ENCODE results near the gene CSNK2A1.
"Not testable (repeated sequence)": the region's sequence is repeated elsewhere in the genome, so short reads cannot be mapped to it uniquely, and the experiment has no call there.

Gene CSNK2A1

GRCh38 chr20:536426-537010 lies 7.1 kb downstream of the CSNK2A1 start:
- DNase-seq (ENCODE audit: low read depth in 2 of 3, low spot score in 1 of 3): no peak

- no peak for DNase-seq (ENCODE audit: low read depth in 2 of 3, low spot score in 1 of 3)
Observed at GRCh38 chr20:535958-536357, 7.6 kb downstream of the CSNK2A1 start.

- no peak for DNase-seq (ENCODE audit: low read depth in 2 of 3, low spot score in 1 of 3)
Observed at GRCh38 chr20:533526-533925, 10.1 kb downstream of the CSNK2A1 start.

- no peak for DNase-seq (ENCODE audit: low read depth in 2 of 3, low spot score in 1 of 3)
Observed at GRCh38 chr20:532530-532929, 11.1 kb downstream of the CSNK2A1 start.

- DNase-seq (ENCODE audit: low read depth in 2 of 3, low spot score in 1 of 3): no peak
Observed at GRCh38 chr20:531608-532007, 12.0 kb downstream of the CSNK2A1 start.

- DNase-seq (ENCODE audit: low read depth in 2 of 3, low spot score in 1 of 3): no peak
Observed at GRCh38 chr20:530321-530720, 13.3 kb downstream of the CSNK2A1 start.

- DNase-seq (ENCODE audit: low read depth in 2 of 3, low spot score in 1 of 3): no peak
Observed at GRCh38 chr20:528923-529604, 14.5 kb downstream of the CSNK2A1 start.

GRCh38 chr20:527571-527886 lies 16.1 kb downstream of the CSNK2A1 start:
- DNase-seq (ENCODE audit: low read depth in 2 of 3, low spot score in 1 of 3): no peak

GRCh38 chr20:521860-522259 lies 21.7 kb downstream of the CSNK2A1 start:
- no peak for DNase-seq (ENCODE audit: low read depth in 2 of 3, low spot score in 1 of 3)

GRCh38 chr20:519999-520398 lies 23.6 kb downstream of the CSNK2A1 start:
- DNase-seq (ENCODE audit: low read depth in 2 of 3, low spot score in 1 of 3): no peak

- no peak for DNase-seq (ENCODE audit: low read depth in 2 of 3, low spot score in 1 of 3)
Observed at GRCh38 chr20:517221-517620, 26.4 kb downstream of the CSNK2A1 start.

GRCh38 chr20:516799-517198 lies 26.8 kb downstream of the CSNK2A1 start:
- no peak for DNase-seq (ENCODE audit: low read depth in 2 of 3, low spot score in 1 of 3)

GRCh38 chr20:515696-516095 lies 27.9 kb downstream of the CSNK2A1 start:
- DNase-seq (ENCODE audit: low read depth in 2 of 3, low spot score in 1 of 3): no peak

GRCh38 chr20:513429-513828 lies 30.2 kb downstream of the CSNK2A1 start:
- DNase-seq (ENCODE audit: low read depth in 2 of 3, low spot score in 1 of 3): no peak

- not testable (repeated sequence) for DNase-seq (ENCODE audit: low read depth in 2 of 3, low spot score in 1 of 3)
Observed at GRCh38 chr20:510328-511057, 33.1 kb downstream of the CSNK2A1 start.

GRCh38 chr20:508364-508787 lies 35.2 kb downstream of the CSNK2A1 start:
- not testable (repeated sequence) for DNase-seq (ENCODE audit: low read depth in 2 of 3, low spot score in 1 of 3)

GRCh38 chr20:507761-508332 lies 35.7 kb downstream of the CSNK2A1 start:
- DNase-seq (ENCODE audit: low read depth in 2 of 3, low spot score in 1 of 3): no peak

- no peak for DNase-seq (ENCODE audit: low read depth in 2 of 3, low spot score in 1 of 3)
Observed at GRCh38 chr20:507006-507758, 36.4 kb downstream of the CSNK2A1 start.

GRCh38 chr20:504632-505075 lies 38.9 kb downstream of the CSNK2A1 start:
- no peak for DNase-seq (ENCODE audit: low read depth in 2 of 3, low spot score in 1 of 3)

GRCh38 chr20:503048-503737 lies 40.4 kb downstream of the CSNK2A1 start:
- no peak for DNase-seq (ENCODE audit: low read depth in 2 of 3, low spot score in 1 of 3)

GRCh38 chr20:497979-498378 lies 45.6 kb downstream of the CSNK2A1 start:
- no peak for DNase-seq (ENCODE audit: low read depth in 2 of 3, low spot score in 1 of 3)

Measured in stimulated activated CD4-positive, alpha-beta T cell treated with anti-CD3 and anti-CD28 coated beads, Interleukin-12 subunit alpha, Interleukin-12 subunit beta, amount 100 ng/mL, for 48 hours (primary cell).